Measurements from ENCODE around the gene SESN2. TPM values are rescaled to one million over a fixed set of nuclear protein-coding genes. Genes with fewer than 3 reads are reported as not detected.

Gene SESN2
- 5.7 to 9.8 TPM (median 7.5 TPM) in 5 replicates for total RNA-seq (2022; extraction: Qiagen RNA extraction; ENCODE audit: low read depth)

GRCh38 chr1:28259252-28259933, at the start of gene SESN2:
TSS of gene SESN2 (plus strand) at chr1:28259518. CDS start at chr1:28259848, 330 bp downstream.

GRCh38 chr1:28232558-28233263, 26.6 kb upstream of the SESN2 start, which contains the start of gene DNAJC8:
TSS of gene DNAJC8 (minus strand) at chr1:28233029. CDS start at chr1:28232998, 31 bp downstream.

GRCh38 chr1:28235755-28236655, 23.3 kb upstream of the SESN2 start, which contains the start of gene ATP5IF1:
TSS of gene ATP5IF1 (plus strand) at chr1:28236124. CDS start at chr1:28236184, 60 bp downstream.

Other genes with a start within 250 kb of the SESN2 start
- 5.2 to 7.0 TPM (median 6.2 TPM) in 5 replicates for gene EYA3, start 170.9 kb upstream of the SESN2 start, total RNA-seq (2022; extraction: Qiagen RNA extraction; ENCODE audit: low read depth)
- gene PTAFR, start 82.8 kb upstream of the SESN2 start, total RNA-seq (2022; extraction: Qiagen RNA extraction; ENCODE audit: low read depth) = 0.13 to 0.36 TPM (median 0.20 TPM) in 5 replicates
- 70.6 to 86.4 TPM (median 78.1 TPM) in 5 replicates for gene DNAJC8, start 26.5 kb upstream of the SESN2 start, total RNA-seq (2022; extraction: Qiagen RNA extraction; ENCODE audit: low read depth)
- 149 to 183 TPM (median 163 TPM) in 5 replicates for gene ATP5IF1, start 23.4 kb upstream of the SESN2 start, total RNA-seq (2022; extraction: Qiagen RNA extraction; ENCODE audit: low read depth)
- gene MED18, start 69.5 kb downstream of the SESN2 start, total RNA-seq (2022; extraction: Qiagen RNA extraction; ENCODE audit: low read depth) = 16.6 to 18.9 TPM (median 18.6 TPM) in 5 replicates
- gene PHACTR4, start 110.2 kb downstream of the SESN2 start, total RNA-seq (2022; extraction: Qiagen RNA extraction; ENCODE audit: low read depth) = 16.9 to 23.2 TPM (median 22.3 TPM) in 5 replicates
- gene RCC1, start 246.5 kb downstream of the SESN2 start, total RNA-seq (2022; extraction: Qiagen RNA extraction; ENCODE audit: low read depth) = 62.8 to 85.7 TPM (median 82.1 TPM) in 5 replicates

All from A549 treated with ZK216348 at 1 μM for 4 hours (cell line).